GM12801 (cell line): ENCODE data around the gene FILIP1L.

ENCODE experiments used
- TF ChIP-seq, protein P1 (sequence below): IDR thresholded peaks from one replicate; pipeline ENCODE4 v1.5.1; 2011; ENCODE audit warnings: control low read depth; ENCODE audit not compliant: insufficient read length; ENCODE audit errors: extremely low read depth

The FILIP1L gene

DNA sequence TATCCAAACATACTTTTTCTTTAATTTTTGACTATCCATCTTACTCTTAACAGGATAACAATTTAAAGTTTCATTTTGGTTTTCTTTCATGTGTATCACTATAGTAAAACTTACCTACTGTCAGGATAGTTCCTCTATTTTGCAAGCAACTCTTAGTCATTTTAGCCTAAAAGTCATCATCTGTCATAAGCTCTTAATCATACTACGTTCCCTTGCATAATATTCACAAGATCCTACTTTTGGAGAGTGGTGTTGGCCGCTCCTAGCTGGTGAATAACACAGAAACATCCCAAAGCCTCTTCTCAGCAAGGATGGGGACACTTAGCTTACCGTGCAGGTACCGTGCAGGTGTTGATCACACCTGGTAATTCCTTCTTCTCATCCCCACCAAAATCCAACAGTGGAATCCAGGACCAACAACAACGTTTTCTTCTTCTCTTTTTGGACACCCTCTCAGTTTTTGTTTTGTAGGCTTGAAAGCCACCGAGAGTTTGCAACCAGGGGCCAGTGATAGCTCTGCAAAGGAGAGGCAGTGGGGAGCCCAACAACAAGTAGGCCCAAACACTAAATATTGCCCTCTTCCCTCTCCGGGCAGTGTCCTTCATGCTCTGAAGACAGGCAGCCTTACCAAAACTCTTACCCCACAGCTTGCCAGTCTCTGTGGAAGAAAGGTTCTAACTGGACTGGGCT, 433 bp downstream of the FILIP1L start:
- TF ChIP-seq, protein P1, sequence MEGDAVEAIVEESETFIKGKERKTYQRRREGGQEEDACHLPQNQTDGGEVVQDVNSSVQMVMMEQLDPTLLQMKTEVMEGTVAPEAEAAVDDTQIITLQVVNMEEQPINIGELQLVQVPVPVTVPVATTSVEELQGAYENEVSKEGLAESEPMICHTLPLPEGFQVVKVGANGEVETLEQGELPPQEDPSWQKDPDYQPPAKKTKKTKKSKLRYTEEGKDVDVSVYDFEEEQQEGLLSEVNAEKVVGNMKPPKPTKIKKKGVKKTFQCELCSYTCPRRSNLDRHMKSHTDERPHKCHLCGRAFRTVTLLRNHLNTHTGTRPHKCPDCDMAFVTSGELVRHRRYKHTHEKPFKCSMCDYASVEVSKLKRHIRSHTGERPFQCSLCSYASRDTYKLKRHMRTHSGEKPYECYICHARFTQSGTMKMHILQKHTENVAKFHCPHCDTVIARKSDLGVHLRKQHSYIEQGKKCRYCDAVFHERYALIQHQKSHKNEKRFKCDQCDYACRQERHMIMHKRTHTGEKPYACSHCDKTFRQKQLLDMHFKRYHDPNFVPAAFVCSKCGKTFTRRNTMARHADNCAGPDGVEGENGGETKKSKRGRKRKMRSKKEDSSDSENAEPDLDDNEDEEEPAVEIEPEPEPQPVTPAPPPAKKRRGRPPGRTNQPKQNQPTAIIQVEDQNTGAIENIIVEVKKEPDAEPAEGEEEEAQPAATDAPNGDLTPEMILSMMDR: no peak

DNA sequence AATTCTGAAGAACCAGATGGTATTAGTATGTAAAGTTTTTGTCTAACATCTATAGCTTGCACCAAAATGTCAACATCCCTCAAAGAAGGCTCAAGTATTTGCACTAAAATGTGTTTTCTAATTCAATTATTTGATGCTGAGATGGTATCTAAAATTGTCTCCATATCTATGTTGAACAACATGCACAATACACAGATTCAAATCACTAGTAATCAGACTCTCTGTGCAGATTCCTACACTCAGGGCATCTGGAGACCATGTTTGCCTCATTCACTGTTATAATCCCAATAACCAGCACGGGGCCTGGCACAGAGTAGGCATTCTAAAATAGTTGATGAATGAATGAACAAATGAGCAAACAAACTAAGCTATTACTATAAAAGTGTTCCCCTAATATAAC, 2.6 kb downstream of the FILIP1L start:
- TF ChIP-seq, protein P1: no peak

DNA sequence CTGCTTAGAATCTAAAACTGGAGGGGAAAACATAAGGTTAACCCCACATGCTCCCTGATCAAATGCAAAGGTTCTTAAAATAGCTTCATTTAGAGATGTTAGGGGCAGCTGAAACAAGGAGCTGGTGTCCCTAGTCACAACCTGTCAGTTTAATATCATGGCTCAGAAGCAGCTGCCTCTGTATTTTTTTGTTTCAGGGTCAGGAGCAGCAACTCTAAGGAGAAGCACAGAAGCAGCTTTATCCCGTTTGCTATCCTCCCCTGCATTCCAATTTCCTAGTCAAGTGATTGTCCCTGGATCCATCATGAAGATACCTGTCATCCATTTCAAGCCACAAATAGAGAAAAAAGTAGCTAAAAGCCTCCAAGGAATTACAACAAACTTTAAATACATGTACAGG, 4.1 kb downstream of the FILIP1L start:
- TF ChIP-seq, protein P1: no peak

DNA sequence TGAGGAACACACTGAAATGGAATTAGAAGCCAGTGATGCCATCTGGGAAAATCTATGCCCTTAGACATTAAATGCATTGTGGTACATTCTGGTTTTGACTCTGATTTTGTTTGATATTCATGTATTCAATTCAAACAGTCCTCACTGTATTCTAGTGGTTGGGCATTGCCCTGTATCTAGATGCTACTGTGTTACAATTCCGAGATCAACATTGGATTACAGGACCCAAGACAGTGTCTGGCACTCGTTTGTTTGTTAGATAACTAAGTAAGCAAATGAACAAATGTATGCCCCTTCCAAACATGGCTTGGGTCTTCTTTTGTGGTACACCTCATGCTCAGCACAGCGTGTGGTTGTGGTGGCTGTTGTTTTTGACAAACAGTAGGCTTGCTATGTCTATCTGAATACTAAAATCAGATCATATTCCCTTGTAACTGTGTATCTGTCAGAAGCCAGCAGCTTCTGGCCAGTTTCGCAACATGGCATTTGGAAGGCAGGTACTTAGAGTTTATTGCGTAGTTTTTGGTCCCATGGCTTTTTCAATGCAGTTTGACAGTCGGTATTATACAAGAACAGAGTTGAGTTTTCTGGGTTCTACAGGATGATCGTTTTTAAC, 5.7 kb downstream of the FILIP1L start:
- TF ChIP-seq, protein P1: no peak

DNA sequence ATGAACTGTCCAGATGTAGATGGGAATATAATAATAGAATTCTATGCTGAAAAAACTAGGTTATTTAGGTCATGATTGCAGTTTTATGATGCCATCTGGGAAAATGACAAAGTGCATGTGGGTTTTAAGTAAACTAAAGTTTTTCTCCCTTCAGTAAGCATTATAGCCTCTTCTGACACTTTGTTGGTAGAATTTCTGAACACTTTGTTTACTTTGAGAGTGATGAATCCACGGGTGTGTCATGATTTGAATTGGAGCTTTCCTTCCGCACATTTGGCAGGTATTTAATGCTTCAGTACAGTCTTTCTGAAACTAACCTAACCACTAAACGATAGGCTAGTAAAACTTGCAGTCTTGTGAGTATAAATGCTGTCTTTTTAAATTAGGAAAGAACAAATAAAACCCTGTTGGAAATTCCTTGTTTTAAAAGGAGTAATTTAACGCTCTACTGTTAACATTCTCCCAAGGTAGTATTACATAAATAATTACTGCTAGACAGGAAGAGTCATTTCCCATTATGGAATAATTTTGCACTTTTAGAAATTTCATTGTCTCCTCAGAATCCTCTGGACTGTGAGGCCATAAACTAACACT, 7.0 kb downstream of the FILIP1L start:
- TF ChIP-seq, protein P1: no peak

DNA sequence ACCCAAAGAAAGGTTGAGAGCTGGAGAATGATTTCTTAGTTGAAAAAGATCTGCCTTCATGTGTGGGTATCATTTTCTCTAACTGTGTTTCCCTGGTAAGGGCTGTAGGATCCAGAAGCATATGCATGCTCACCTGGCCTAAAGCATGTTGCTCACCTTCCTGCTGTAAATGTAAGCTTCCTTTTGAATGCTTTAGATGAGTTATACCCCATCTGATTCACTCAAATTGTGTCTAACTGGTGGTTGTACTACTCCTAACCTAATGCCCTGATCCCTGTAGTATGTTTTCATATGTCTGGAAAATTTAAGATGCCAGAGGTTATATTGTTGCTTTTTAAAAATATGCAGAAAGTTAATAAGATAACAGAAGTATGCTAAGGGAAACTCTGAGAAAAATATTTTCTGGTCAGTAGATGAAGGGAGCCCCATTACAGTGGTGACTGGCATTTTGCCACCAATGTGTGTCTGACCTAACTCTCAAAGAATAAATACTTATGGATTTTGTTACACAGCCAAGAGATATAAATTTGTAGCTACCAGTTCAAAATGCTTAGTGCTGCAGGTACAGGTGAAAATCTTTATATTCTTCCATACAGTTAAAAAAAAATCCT, 7.7 kb downstream of the FILIP1L start:
- TF ChIP-seq, protein P1: no peak

DNA sequence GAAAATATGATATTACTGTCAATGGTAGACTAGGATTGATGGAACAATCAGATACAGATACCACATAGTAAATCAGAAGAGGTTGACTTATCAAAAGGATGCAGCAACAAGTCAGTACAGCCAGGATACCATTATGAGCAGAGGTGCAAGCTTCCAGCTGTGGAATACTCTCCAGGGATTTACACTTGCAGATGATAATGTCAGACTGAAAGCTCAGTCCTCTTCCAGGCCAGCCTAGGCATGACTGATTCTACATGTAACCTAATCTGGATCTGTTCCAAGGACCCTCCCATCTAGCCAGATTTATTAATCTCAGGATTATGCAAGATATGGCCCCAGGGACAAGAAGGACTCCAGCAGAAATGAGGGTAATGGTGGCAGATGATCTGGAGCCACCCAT, 8.2 kb downstream of the FILIP1L start:
- TF ChIP-seq, protein P1: no peak
